ENCODE measurements around the gene FCN3. TPM values are rescaled to one million over a fixed set of nuclear protein-coding genes. Genes with fewer than 3 reads are reported as not detected.

The FCN3 gene
- total and polyA plus RNA-seq, 2 donors (not counting 3 experiments of a cell fraction or from before 2014, with no cell fraction given), result 0.15 TPM; not detected in 1

- H3K36me3 ChIP-seq (ENCODE audit: control insufficient read depth in 2 of 2, extremely low read depth in 1 of 2, insufficient read depth in 2 of 2, low read length in 2 of 2), result no peaks in the 10 kb centered on the region
- no peak for TF ChIP-seq CTCF (IDR thresholded peaks at IDR 0.05; ENCODE audit: extremely low read depth in 1 of 2, insufficient read depth in 1 of 2, low read depth in 1 of 2, low read length in 2 of 2)
- no peak for TF ChIP-seq POLR2A (IDR thresholded peaks at IDR 0.05; ENCODE audit: low read depth, low read length)
- no peak for TF ChIP-seq FOS (IDR thresholded peaks at IDR 0.05; ENCODE audit: borderline replicate concordance, insufficient read depth, low read length)
- no peak for TF ChIP-seq EZH2 (IDR thresholded peaks at IDR 0.05; ENCODE audit: borderline replicate concordance, low read depth, low read length, severe bottlenecking)
- TF ChIP-seq MYC (IDR thresholded peaks at IDR 0.05; ENCODE audit: low read depth, low read length), result no peak
- no peak for TF ChIP-seq GATA2 (IDR thresholded peaks at IDR 0.05; ENCODE audit: insufficient read depth, insufficient read length, low read depth, low read length)
- TF ChIP-seq JUN (IDR thresholded peaks at IDR 0.05; ENCODE audit: borderline replicate concordance, insufficient read depth, insufficient read length, low read depth), result no peak
- TF ChIP-seq, protein P1, sequence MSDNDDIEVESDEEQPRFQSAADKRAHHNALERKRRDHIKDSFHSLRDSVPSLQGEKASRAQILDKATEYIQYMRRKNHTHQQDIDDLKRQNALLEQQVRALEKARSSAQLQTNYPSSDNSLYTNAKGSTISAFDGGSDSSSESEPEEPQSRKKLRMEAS (IDR thresholded peaks at IDR 0.05; ENCODE audit: insufficient read depth, insufficient read length), result no peak
- TF ChIP-seq POLR2AphosphoS5 (IDR thresholded peaks at IDR 0.05; ENCODE audit: insufficient read depth, low read depth, low read length), result no peak
- no peaks in the 10 kb centered on the region for H3K9me1 ChIP-seq (replicated peaks; ENCODE audit: control insufficient read depth, extremely low read depth, insufficient read depth, low read length)
- DNase-seq (ENCODE audit: low read depth, low spot score) (no peak), FAIRE-seq (no peak)
- ChIA-PET POLR2A (interaction anchor here (0.6 kb wide), 1 partner anchor 153 kb away, joined by 5 read pairs; no protein-coding TSS in a partner anchor), CTCF (interaction anchor here (0.6 to 2.1 kb wide), 13 partner anchors 8 to 357 kb away, joined by 3 to 12 read pairs (median 4); partner anchors contain the start of gene FCN3)
- intact Hi-C loops (cut with micrococcal nuclease) (no loop called here), dilution Hi-C loops (cut with MboI; ENCODE audit: extremely low pct_ligation_motif_present, low sequenced_read_pairs) (no loop called here)
- H3K4me3 ChIP-seq (replicated peaks in 1 of 3; ENCODE audit: insufficient read depth in 1 of 3, low read depth in 1 of 3, low read length in 3 of 3), result peak overlapping the region in 1 of 3 experiments; percentile 31
- H3K4me1 ChIP-seq (ENCODE audit: control insufficient read depth, extremely low read depth, insufficient read depth, low read length), result peaks cover 7% of the 10 kb centered on the region
- no peak overlapping the region for H3K9ac ChIP-seq (replicated peaks; ENCODE audit: extremely low read depth, insufficient read depth, low read length)
- peak overlapping the region; percentile 45 for H3K4me2 ChIP-seq (ENCODE audit: insufficient read depth, low read length)
- H3K9me3 ChIP-seq (replicated peaks; ENCODE audit: control insufficient read depth, insufficient read depth, low read length), result no peaks in the 10 kb centered on the region
- BruUV-seq (replicated peaks), result no TSS peak
- no peaks in the 10 kb centered on the region for H4K20me1 ChIP-seq (replicated peaks; ENCODE audit: control insufficient read depth, extremely low read depth, insufficient read depth, low read length)
- H2AFZ ChIP-seq (ENCODE audit: low read depth, low read length), result peak overlapping the region; percentile 75
- H3K27me3 ChIP-seq (ENCODE audit: control insufficient read depth in 2 of 2, insufficient read depth in 2 of 2, low read length in 2 of 2), result peaks cover 2 to 5% of the 10 kb centered on the region in 2 experiments
- no peaks in the 10 kb centered on the region for H3K79me2 ChIP-seq (ENCODE audit: control insufficient read depth, insufficient read depth, low read length)
- H3K27ac ChIP-seq (ENCODE audit: insufficient read depth, low read depth, low read length), result no peak overlapping the region
These were observed 25.5 kb downstream of the FCN3 start for GRCh38 chr1:27348861-27349783.
